Measurements from ENCODE around the gene CYSTM1. TPM values are rescaled to one million over a fixed set of nuclear protein-coding genes. Genes with fewer than 3 reads are reported as not detected.

The CYSTM1 gene
- total and polyA plus RNA-seq, 4 donors: 8.1 to 45.7 (median 23.4) TPM

- WGBS: 88% methylated on average over 3 of the region's 3 CpGs
- no peaks in the 10 kb centered on the region for H3K9me3 ChIP-seq (ENCODE audit: control insufficient read depth in 4 of 4, low read length in 3 of 4)
- peaks cover 0 to 7% (median 1%) of the 10 kb centered on the region in 4 donors for H3K4me1 ChIP-seq (ENCODE audit: control insufficient read depth in 4 of 4, insufficient read depth in 4 of 4, low read length in 3 of 4)
- no peaks in the 10 kb centered on the region for H3K27me3 ChIP-seq (ENCODE audit: control insufficient read depth in 4 of 4, insufficient read depth in 4 of 4, low read length in 3 of 4)
- no peak overlapping the region for H3K4me3 ChIP-seq (ENCODE audit: low read depth in 1 of 3, low read length in 3 of 3)
- no peak overlapping the region for H3K27ac ChIP-seq (ENCODE audit: low read depth in 1 of 2, low read length in 2 of 2)
- no peak overlapping the region for H3K9ac ChIP-seq (ENCODE audit: low read depth in 1 of 2, low read length in 2 of 2)
- TF ChIP-seq RAD21 (IDR thresholded peaks at IDR 0.05) (no peak), JUND (IDR thresholded peaks at IDR 0.05) (no peak), YY1 (IDR thresholded peaks at IDR 0.05) (no peak), REST (IDR thresholded peaks at IDR 0.05) (no peak)
- peaks cover 0 to 2% (median 0%) of the 10 kb centered on the region in 4 donors for H3K36me3 ChIP-seq (ENCODE audit: control insufficient read depth in 4 of 4, insufficient read depth in 3 of 4, low read depth in 1 of 4, low read length in 3 of 4)
- DNase-seq (ENCODE audit: low spot score): no peak
These were observed 83.0 kb downstream of the CYSTM1 start for GRCh38 chr5:140258016-140258415.

GRCh38 chr5:140258873-140259272, 83.9 kb downstream of the CYSTM1 start:
- Histone ChIP-seq H3K4me3 (ENCODE audit: low read depth in 1 of 3, low read length in 3 of 3) (no peak overlapping the region), H3K36me3 (ENCODE audit: control insufficient read depth in 4 of 4, insufficient read depth in 3 of 4, low read depth in 1 of 4, low read length in 3 of 4) (peaks cover 0 to 2% (median 0%) of the 10 kb centered on the region in 4 donors), H3K4me1 (ENCODE audit: control insufficient read depth in 4 of 4, insufficient read depth in 4 of 4, low read length in 3 of 4) (peaks cover 0 to 7% (median 1%) of the 10 kb centered on the region in 4 donors), H3K9me3 (ENCODE audit: control insufficient read depth in 4 of 4, low read length in 3 of 4) (no peaks in the 10 kb centered on the region), H3K9ac (ENCODE audit: low read depth in 1 of 2, low read length in 2 of 2) (no peak overlapping the region), H3K27me3 (ENCODE audit: control insufficient read depth in 4 of 4, insufficient read depth in 4 of 4, low read length in 3 of 4) (no peaks in the 10 kb centered on the region), H3K27ac (ENCODE audit: low read depth in 1 of 2, low read length in 2 of 2) (no peak overlapping the region)
- no peak for DNase-seq (ENCODE audit: low spot score)
- 95% methylated on average over 4 of the region's 4 CpGs for WGBS
- TF ChIP-seq YY1 (IDR thresholded peaks at IDR 0.05) (no peak), RAD21 (IDR thresholded peaks at IDR 0.05) (no peak), REST (IDR thresholded peaks at IDR 0.05) (no peak), TAF1 (conservative IDR thresholded peaks at IDR 0.05) (no peak), FOXA1 (IDR thresholded peaks at IDR 0.05) (no peak), CTCF (IDR thresholded peaks at IDR 0.05; ENCODE audit: low read depth, low read length, missing input control) (no peak), GABPA (IDR thresholded peaks at IDR 0.05 in 1 of 2, conservative IDR thresholded peaks at IDR 0.05 in 1 of 2) (no peak), EGR1 (IDR thresholded peaks at IDR 0.05; ENCODE audit: low read depth in 2 of 2) (no peak), JUND (IDR thresholded peaks at IDR 0.05) (no peak), MAX (IDR thresholded peaks at IDR 0.05) (no peak), SP1 (IDR thresholded peaks at IDR 0.05) (no peak)
